Naive thymus-derived CD4-positive, alpha-beta T cell (primary cell): ENCODE data around the gene SPATA31C1. TPM values are rescaled to one million over a fixed set of nuclear protein-coding genes. Genes with fewer than 3 reads are reported as not detected.

ENCODE experiments used
- ATAC-seq: fragments of 150-1000 bp; cut with Tn5 transposase; 2 replicates; pipeline ENCODE4 v1.10.0; 2021; ENCODE audit warnings: mild to moderate bottlenecking, moderate library complexity
- CTCF ChIA-PET: fragments of 350-600 bp; sonication (Branson Sonifier 250); formaldehyde crosslinking; loops from one replicate; lab custom pipeline; 2021; ENCODE audit warnings: antibody characterized with exemption; lab: Charles Lee
- POLR2A ChIA-PET: fragments of 350-600 bp; sonication (Branson Sonifier 250); formaldehyde crosslinking; loops from one replicate; lab custom pipeline; 2021; ENCODE audit warnings: antibody characterized with exemption, inconsistent platforms; lab: Charles Lee
- DNase-seq, 9 donors: peaks; one replicate each; pipeline versions ENCODE4 v3.0.0 to v3.0.0-alpha.2; 2020 to 2022; ENCODE audit warnings: mixed read lengths in 1 of 9
- H3K27ac ChIP-seq: one replicate; pipeline ENCODE4 v1.7.0; 2013; ENCODE audit warnings: mild to moderate bottlenecking, low read depth, low read length, moderate library complexity
- H3K27me3 ChIP-seq, 2 donors: one replicate each; pipeline ENCODE4 v1.7.0; 2013; ENCODE audit warnings: low read length in 2 of 2, mild to moderate bottlenecking in 2 of 2, moderate library complexity in 2 of 2; ENCODE audit not compliant: control insufficient read depth in 2 of 2, insufficient read depth in 2 of 2
- H3K36me3 ChIP-seq, 3 experiments: 1 replicate in 2 of 3; 2 replicates in 1 of 3; pipeline ENCODE4 v1.7.0; 2013; ENCODE audit warnings: low read length in 3 of 3, mild to moderate bottlenecking in 3 of 3, moderate library complexity in 1 of 3; ENCODE audit not compliant: insufficient read depth in 3 of 3, control insufficient read depth in 2 of 3
- H3K4me1 ChIP-seq, 2 donors: one replicate each; pipeline ENCODE4 v1.7.0; 2013; ENCODE audit warnings: low read length in 2 of 2, mild to moderate bottlenecking in 2 of 2, moderate library complexity in 1 of 2; ENCODE audit not compliant: control insufficient read depth in 2 of 2, insufficient read depth in 2 of 2
- H3K4me3 ChIP-seq: 2 replicates; pipeline ENCODE4 v1.7.0; 2013; ENCODE audit warnings: mild to moderate bottlenecking, low read length
- H3K9me3 ChIP-seq, 3 experiments: 1 replicate in 2 of 3; 2 replicates in 1 of 3; pipeline ENCODE4 v1.7.0; 2013; ENCODE audit warnings: low read length in 3 of 3; ENCODE audit not compliant: control insufficient read depth in 2 of 3
- H3K27ac Mint-ChIP-seq, 9 donors: one replicate each; pipeline ENCODE4 v1.8.0; 2020 to 2022; ENCODE audit warnings: mixed read lengths in 9 of 9, mild to moderate bottlenecking in 8 of 9, moderate library complexity in 5 of 9, inconsistent platforms in 2 of 9
- H3K27me3 Mint-ChIP-seq, 5 donors: one replicate each; pipeline ENCODE4 v1.8.0; 2021 to 2022; ENCODE audit warnings: mixed read lengths in 5 of 5, mild to moderate bottlenecking in 1 of 5
- H3K36me3 Mint-ChIP-seq, 5 donors: one replicate each; pipeline ENCODE4 v1.8.0; 2020 to 2022; ENCODE audit warnings: mixed read lengths in 5 of 5, mild to moderate bottlenecking in 3 of 5, inconsistent platforms in 1 of 5
- H3K4me1 Mint-ChIP-seq, 7 donors: one replicate each; pipeline ENCODE4 v1.8.0; 2020 to 2022; ENCODE audit warnings: mixed read lengths in 7 of 7, mild to moderate bottlenecking in 3 of 7, inconsistent platforms in 1 of 7
- H3K4me3 Mint-ChIP-seq, 10 donors: one replicate each; pipeline ENCODE4 v1.8.0; 2020 to 2022; ENCODE audit warnings: mild to moderate bottlenecking in 10 of 10, mixed read lengths in 10 of 10, moderate library complexity in 6 of 10, inconsistent platforms in 2 of 10
- H3K9me3 Mint-ChIP-seq, 11 donors: one replicate each; pipeline ENCODE4 v1.8.0; 2020 to 2022; ENCODE audit warnings: mixed read lengths in 11 of 11, mild to moderate bottlenecking in 4 of 11, inconsistent platforms in 1 of 11, moderate library complexity in 1 of 11
- intact Hi-C, 2 donors: fragments of 100-400 bp; cut with micrococcal nuclease; formaldehyde crosslinking; loops; one replicate each; pipeline ENCODE4 v1.15.1; 2023
- polyA plus RNA-seq, 2 donors: library from polyadenylated mRNA; unstranded; fragments of 300-500 nt; fragmentation: Illumina TruSeq; gene quantifications; one replicate each; pipeline ENCODE4 v1.2.3, GENCODE V29; 2021
- total RNA-seq, 6 experiments: library from RNA in 5 of 6; stranded (reverse) in 5 of 6; gene quantifications; 1 replicate in 5 of 6; 2 replicates in 1 of 6; pipeline ENCODE4 v1.2.3 and lab custom pipeline; 2021 to 2026

The SPATA31C1 gene
- total and polyA plus RNA-seq, 7 experiments from 2014 or later = not detected

GRCh38 chr9:87873607-87874303, 44.0 kb upstream of the SPATA31C1 start:
- CTCF ChIA-PET = no interaction called here
- Mint-ChIP-seq H3K36me3 (no peaks in the 10 kb centered on the region), H3K9me3 (peaks cover 0 to 7% (median 0%) of the 10 kb centered on the region in 11 donors), H3K4me3 (no peak overlapping the region), H3K4me1 (peaks cover 0 to 2% (median 0%) of the 10 kb centered on the region in 7 donors), H3K27ac (no peak overlapping the region), H3K27me3 (peaks cover 0 to 7% (median 0%) of the 10 kb centered on the region in 5 donors)
- Histone ChIP-seq H3K4me1 (no peaks in the 10 kb centered on the region), H3K27ac (no peak overlapping the region), H3K36me3 (no peaks in the 10 kb centered on the region), H3K4me3 (no peak overlapping the region), H3K27me3 (no peaks in the 10 kb centered on the region), H3K9me3 (no peaks in the 10 kb centered on the region)
- intact Hi-C loops = no loop called here
- DNase-seq = no peak
- POLR2A ChIA-PET = no interaction called here
- no peak for ATAC-seq

GRCh38 chr9:87874304-87874623, 43.5 kb upstream of the SPATA31C1 start:
- CTCF ChIA-PET = no interaction called here
- Histone ChIP-seq H3K4me1 (no peaks in the 10 kb centered on the region), H3K27me3 (no peaks in the 10 kb centered on the region), H3K9me3 (no peaks in the 10 kb centered on the region), H3K27ac (no peak overlapping the region), H3K36me3 (no peaks in the 10 kb centered on the region), H3K4me3 (no peak overlapping the region)
- intact Hi-C loops = no loop called here
- Mint-ChIP-seq H3K4me1 (peaks cover 0 to 2% (median 0%) of the 10 kb centered on the region in 7 donors), H3K27me3 (peaks cover 0 to 7% (median 0%) of the 10 kb centered on the region in 5 donors), H3K9me3 (peaks cover 0 to 7% (median 0%) of the 10 kb centered on the region in 11 donors), H3K36me3 (no peaks in the 10 kb centered on the region), H3K4me3 (no peak overlapping the region), H3K27ac (no peak overlapping the region)
- ATAC-seq = no peak
- DNase-seq = no peak
- POLR2A ChIA-PET = no interaction called here

GRCh38 chr9:87875060-87875459, 42.7 kb upstream of the SPATA31C1 start:
- ATAC-seq (no peak), DNase-seq (no peak)
- H3K4me3 Mint-ChIP-seq = no peak overlapping the region
- Histone ChIP-seq H3K27me3 (no peaks in the 10 kb centered on the region), H3K36me3 (no peaks in the 10 kb centered on the region), H3K27ac (no peak overlapping the region), H3K4me3 (no peak overlapping the region), H3K9me3 (no peaks in the 10 kb centered on the region), H3K4me1 (no peaks in the 10 kb centered on the region)
- intact Hi-C loops = no loop called here
- CTCF ChIA-PET = no interaction called here
- H3K9me3 Mint-ChIP-seq = no peaks in the 10 kb centered on the region
- H3K27ac Mint-ChIP-seq = no peak overlapping the region
- H3K36me3 Mint-ChIP-seq = no peaks in the 10 kb centered on the region
- H3K27me3 Mint-ChIP-seq = peaks cover 0 to 7% (median 0%) of the 10 kb centered on the region in 5 donors
- POLR2A ChIA-PET = no interaction called here
- H3K4me1 Mint-ChIP-seq = peaks cover 0 to 2% (median 0%) of the 10 kb centered on the region in 7 donors

- H3K27me3 ChIP-seq = no peaks in the 10 kb centered on the region
- peak in 1 of 9 donors; percentile 8 for DNase-seq
- H3K4me3 ChIP-seq = no peak overlapping the region
- POLR2A ChIA-PET = no interaction called here
- ATAC-seq = no peak
- intact Hi-C loops = no loop called here
- H3K4me1 ChIP-seq = no peaks in the 10 kb centered on the region
- peaks cover 0 to 7% (median 0%) of the 10 kb centered on the region in 5 donors for H3K27me3 Mint-ChIP-seq
- H3K36me3 Mint-ChIP-seq = no peaks in the 10 kb centered on the region
- H3K9me3 ChIP-seq = no peaks in the 10 kb centered on the region
- CTCF ChIA-PET = no interaction called here
- no peak overlapping the region for H3K27ac Mint-ChIP-seq
- no peak overlapping the region for H3K27ac ChIP-seq
- H3K36me3 ChIP-seq = no peaks in the 10 kb centered on the region
- H3K9me3 Mint-ChIP-seq = no peaks in the 10 kb centered on the region
- peaks cover 0 to 3% (median 0%) of the 10 kb centered on the region in 7 donors for H3K4me1 Mint-ChIP-seq
- H3K4me3 Mint-ChIP-seq = no peak overlapping the region
Measured at GRCh38 chr9:87875831-87876545, 41.8 kb upstream of the SPATA31C1 start.

- Histone ChIP-seq H3K36me3 (no peaks in the 10 kb centered on the region), H3K27me3 (no peaks in the 10 kb centered on the region), H3K9me3 (no peaks in the 10 kb centered on the region), H3K4me1 (no peaks in the 10 kb centered on the region), H3K4me3 (no peak overlapping the region), H3K27ac (no peak overlapping the region)
- DNase-seq (peak in 1 of 9 donors; percentile 8), ATAC-seq (no peak)
- H3K36me3 Mint-ChIP-seq = no peaks in the 10 kb centered on the region
- no peak overlapping the region for H3K4me3 Mint-ChIP-seq
- no peak overlapping the region for H3K27ac Mint-ChIP-seq
- no peaks in the 10 kb centered on the region for H3K9me3 Mint-ChIP-seq
- H3K4me1 Mint-ChIP-seq = peaks cover 0 to 3% (median 0%) of the 10 kb centered on the region in 7 donors
- ChIA-PET CTCF (no interaction called here), POLR2A (no interaction called here)
- intact Hi-C loops = no loop called here
- H3K27me3 Mint-ChIP-seq = peaks cover 0 to 7% (median 0%) of the 10 kb centered on the region in 5 donors
Measured at GRCh38 chr9:87876708-87877107, 41.1 kb upstream of the SPATA31C1 start.

- DNase-seq (no peak), ATAC-seq (no peak)
- Mint-ChIP-seq H3K36me3 (no peaks in the 10 kb centered on the region), H3K27ac (no peak overlapping the region), H3K27me3 (peaks cover 0 to 4% (median 0%) of the 10 kb centered on the region in 5 donors), H3K9me3 (no peaks in the 10 kb centered on the region), H3K4me1 (peaks cover 0 to 3% (median 0%) of the 10 kb centered on the region in 7 donors), H3K4me3 (no peak overlapping the region)
- no peaks in the 10 kb centered on the region for H3K4me1 ChIP-seq
- no peaks in the 10 kb centered on the region for H3K27me3 ChIP-seq
- CTCF ChIA-PET = no interaction called here
- no peaks in the 10 kb centered on the region for H3K9me3 ChIP-seq
- H3K4me3 ChIP-seq = no peak overlapping the region
- POLR2A ChIA-PET = no interaction called here
- intact Hi-C loops = no loop called here
- no peak overlapping the region for H3K27ac ChIP-seq
- H3K36me3 ChIP-seq = no peaks in the 10 kb centered on the region
Measured at GRCh38 chr9:87878989-87879511, 38.7 kb upstream of the SPATA31C1 start.
